OCI-LY3 (cell line): Measurements from ENCODE around the gene TADA3.

ENCODE experiments used
- H2AFZ ChIP-seq: fragments of 200-600, 300-600 bp; shearing (Covaris generic); 2 replicates; pipeline ENCODE4 v1.6.0; 2014; ENCODE audit warnings: antibody characterized with exemption, low read depth, low read length
- H3K27ac ChIP-seq: fragments of 200-600, 300-600 bp; sonication (generic); 2 replicates; pipeline ENCODE4 v1.5.1; 2014; ENCODE audit warnings: mild to moderate bottlenecking, low read length, moderate library complexity, mixed read lengths
- H3K27me3 ChIP-seq: fragments of 200-600, 300-600 bp; sonication (generic); 2 replicates; pipeline ENCODE4 v1.6.1; 2014; ENCODE audit warnings: low read depth, low read length, mixed read lengths
- H3K36me3 ChIP-seq: fragments of 200-600, 300-600 bp; sonication (generic); replicated peaks from 2 replicates; pipeline ENCODE3; 2014; ENCODE audit warnings: low read depth, low read length, mixed read lengths
- H3K4me1 ChIP-seq: fragments of 300-600, 200-600 bp; sonication (generic); 2 replicates; pipeline ENCODE4 v1.6.1; 2014; ENCODE audit warnings: low read length, mixed read lengths
- H3K4me2 ChIP-seq: fragments of 200-600, 300-600 bp; sonication (generic); 2 replicates; pipeline ENCODE4 v1.6.1; 2014; ENCODE audit warnings: low read length, mixed read lengths
- H3K4me3 ChIP-seq: fragments of 300-600, 200-600 bp; sonication (generic); 2 replicates; pipeline ENCODE4 v1.5.1; 2014; ENCODE audit warnings: antibody characterized with exemption, mild to moderate bottlenecking, low read length, moderate library complexity
- H3K79me2 ChIP-seq: fragments of 300-600, 200-600 bp; shearing (Covaris generic); 2 replicates; pipeline ENCODE4 v1.6.1; 2014; ENCODE audit warnings: mild to moderate bottlenecking, low read length, mixed read lengths
- H3K9ac ChIP-seq: fragments of 300-600, 200-600 bp; shearing (Covaris generic); 2 replicates; pipeline ENCODE4 v1.6.0; 2014; ENCODE audit warnings: mild to moderate bottlenecking, low read length, moderate library complexity
- H3K9me3 ChIP-seq: fragments of 200-600, 300-600 bp; shearing (Covaris generic); 2 replicates; pipeline ENCODE4 v1.6.1; 2014; ENCODE audit warnings: low read length, mixed read lengths; ENCODE audit not compliant: insufficient read depth
- H4K20me1 ChIP-seq: fragments of 200-600, 300-600 bp; sonication (generic); 2 replicates; pipeline ENCODE4 v1.6.1; 2016; ENCODE audit warnings: low read length, mixed read lengths; ENCODE audit not compliant: insufficient read depth
- EZH2phosphoT487 ChIP-seq: fragments of 200-600 bp; shearing (Covaris generic); IDR thresholded peaks from 2 replicates; pipeline ENCODE4 v1.6.1; 2018; ENCODE audit warnings: antibody characterized with exemption, mixed run types, low read depth
- TF ChIP-seq, protein P1 (sequence below): fragments of 200-600, 300-600 bp; sonication (generic); IDR thresholded peaks from 2 replicates; pipeline ENCODE4 v1.5.1; 2014; ENCODE audit warnings: antibody characterized with exemption, low read length, low read depth

TADA3 gene

DNA sequence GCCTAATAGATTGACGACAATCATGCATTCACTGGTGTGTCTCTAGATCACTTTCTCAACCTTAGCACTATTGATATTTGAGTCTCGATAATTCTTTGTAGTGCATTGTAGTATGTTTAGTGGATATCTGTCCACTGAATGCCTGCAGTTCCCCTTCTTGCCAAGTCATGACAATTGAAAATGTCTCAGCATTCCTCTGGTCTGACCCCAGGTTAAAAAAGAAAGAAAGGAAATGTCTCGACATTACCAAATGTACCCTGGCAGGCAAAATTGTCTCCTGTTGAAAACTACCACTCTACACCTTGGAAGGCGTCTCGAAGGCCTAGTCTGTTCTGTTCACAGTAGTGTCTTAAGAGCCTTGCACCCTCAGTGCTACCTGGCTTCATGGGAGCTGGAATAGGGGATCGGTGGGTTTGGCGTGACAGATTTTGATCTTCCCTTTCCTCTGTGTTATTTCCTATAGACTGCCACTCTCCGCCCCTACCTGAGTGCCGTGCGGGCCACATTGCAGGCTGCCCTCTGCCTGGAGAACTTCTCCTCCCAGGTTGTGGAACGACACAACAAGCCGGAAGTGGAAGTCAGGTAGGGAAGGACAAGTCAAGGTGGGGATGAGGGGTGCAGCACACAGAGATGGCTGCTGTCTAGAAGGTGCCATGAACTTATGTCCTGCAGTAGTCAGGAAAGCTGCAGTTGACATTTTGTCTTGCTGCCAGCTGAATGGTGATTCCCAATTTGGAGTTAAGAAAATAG is 5.1 kb upstream of the TADA3 start:
- Histone ChIP-seq H3K9ac (no peak overlapping the region), H3K27me3 (no peaks in the 10 kb centered on the region), H3K27ac (no peak overlapping the region), H3K9me3 (no peaks in the 10 kb centered on the region), H4K20me1 (peaks cover 13% of the 10 kb centered on the region), H3K36me3 (peaks cover 54% of the 10 kb centered on the region), H3K4me3 (no peak overlapping the region), H3K79me2 (peaks cover 55% of the 10 kb centered on the region), H3K4me1 (peaks cover 26% of the 10 kb centered on the region), H3K4me2 (no peak overlapping the region), H2AFZ (no peak overlapping the region)
- no peak for TF ChIP-seq EZH2phosphoT487
- TF ChIP-seq, protein P1, sequence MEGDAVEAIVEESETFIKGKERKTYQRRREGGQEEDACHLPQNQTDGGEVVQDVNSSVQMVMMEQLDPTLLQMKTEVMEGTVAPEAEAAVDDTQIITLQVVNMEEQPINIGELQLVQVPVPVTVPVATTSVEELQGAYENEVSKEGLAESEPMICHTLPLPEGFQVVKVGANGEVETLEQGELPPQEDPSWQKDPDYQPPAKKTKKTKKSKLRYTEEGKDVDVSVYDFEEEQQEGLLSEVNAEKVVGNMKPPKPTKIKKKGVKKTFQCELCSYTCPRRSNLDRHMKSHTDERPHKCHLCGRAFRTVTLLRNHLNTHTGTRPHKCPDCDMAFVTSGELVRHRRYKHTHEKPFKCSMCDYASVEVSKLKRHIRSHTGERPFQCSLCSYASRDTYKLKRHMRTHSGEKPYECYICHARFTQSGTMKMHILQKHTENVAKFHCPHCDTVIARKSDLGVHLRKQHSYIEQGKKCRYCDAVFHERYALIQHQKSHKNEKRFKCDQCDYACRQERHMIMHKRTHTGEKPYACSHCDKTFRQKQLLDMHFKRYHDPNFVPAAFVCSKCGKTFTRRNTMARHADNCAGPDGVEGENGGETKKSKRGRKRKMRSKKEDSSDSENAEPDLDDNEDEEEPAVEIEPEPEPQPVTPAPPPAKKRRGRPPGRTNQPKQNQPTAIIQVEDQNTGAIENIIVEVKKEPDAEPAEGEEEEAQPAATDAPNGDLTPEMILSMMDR, result no peak

- Histone ChIP-seq H3K9me3 (no peaks in the 10 kb centered on the region), H3K4me3 (peak overlapping the region; percentile 92), H2AFZ (no peak overlapping the region), H3K36me3 (peaks cover 49% of the 10 kb centered on the region), H3K79me2 (peaks cover 72% of the 10 kb centered on the region), H3K9ac (peak overlapping the region; percentile 69), H4K20me1 (peaks cover 13% of the 10 kb centered on the region), H3K4me1 (peaks cover 35% of the 10 kb centered on the region), H3K4me2 (peak overlapping the region; percentile 99), H3K27ac (peak overlapping the region; percentile 99), H3K27me3 (no peaks in the 10 kb centered on the region)
- no peak for TF ChIP-seq EZH2phosphoT487
- TF ChIP-seq, protein P1, result no peak
These were observed 2.9 kb upstream of the TADA3 start for GRCh38 chr3:9795207-9795606.

DNA sequence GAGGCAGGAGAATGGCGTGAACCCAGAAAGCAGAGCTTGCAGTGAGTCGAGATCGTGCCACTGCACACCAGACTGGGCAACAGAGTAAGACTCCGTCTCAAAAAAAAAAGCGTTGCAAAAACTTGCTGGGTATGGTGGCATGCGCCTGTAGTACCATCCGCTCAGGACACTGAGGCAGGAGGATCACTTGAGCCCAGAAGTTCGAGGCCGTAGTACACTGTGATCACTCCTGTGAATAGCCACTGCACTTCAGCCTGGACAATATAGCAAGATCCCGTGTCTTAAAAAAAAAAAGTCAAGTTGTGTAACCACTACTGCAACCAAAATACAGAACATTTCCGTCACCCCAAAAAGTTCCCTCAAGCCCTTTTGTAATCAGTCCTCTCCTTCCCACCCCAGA is 2.1 kb upstream of the TADA3 start:
- H3K9ac ChIP-seq, result peak overlapping the region; percentile 69
- H2AFZ ChIP-seq, result no peak overlapping the region
- H3K4me3 ChIP-seq, result peak overlapping the region; percentile 92
- no peaks in the 10 kb centered on the region for H3K27me3 ChIP-seq
- H3K36me3 ChIP-seq, result peaks cover 50% of the 10 kb centered on the region
- TF ChIP-seq, protein P1, result no peak
- TF ChIP-seq EZH2phosphoT487, result no peak
- H3K27ac ChIP-seq, result peak overlapping the region; percentile 99
- peaks cover 13% of the 10 kb centered on the region for H4K20me1 ChIP-seq
- H3K4me1 ChIP-seq, result peaks cover 35% of the 10 kb centered on the region
- H3K4me2 ChIP-seq, result peak overlapping the region; percentile 99
- H3K9me3 ChIP-seq, result no peaks in the 10 kb centered on the region
- H3K79me2 ChIP-seq, result peaks cover 72% of the 10 kb centered on the region

DNA sequence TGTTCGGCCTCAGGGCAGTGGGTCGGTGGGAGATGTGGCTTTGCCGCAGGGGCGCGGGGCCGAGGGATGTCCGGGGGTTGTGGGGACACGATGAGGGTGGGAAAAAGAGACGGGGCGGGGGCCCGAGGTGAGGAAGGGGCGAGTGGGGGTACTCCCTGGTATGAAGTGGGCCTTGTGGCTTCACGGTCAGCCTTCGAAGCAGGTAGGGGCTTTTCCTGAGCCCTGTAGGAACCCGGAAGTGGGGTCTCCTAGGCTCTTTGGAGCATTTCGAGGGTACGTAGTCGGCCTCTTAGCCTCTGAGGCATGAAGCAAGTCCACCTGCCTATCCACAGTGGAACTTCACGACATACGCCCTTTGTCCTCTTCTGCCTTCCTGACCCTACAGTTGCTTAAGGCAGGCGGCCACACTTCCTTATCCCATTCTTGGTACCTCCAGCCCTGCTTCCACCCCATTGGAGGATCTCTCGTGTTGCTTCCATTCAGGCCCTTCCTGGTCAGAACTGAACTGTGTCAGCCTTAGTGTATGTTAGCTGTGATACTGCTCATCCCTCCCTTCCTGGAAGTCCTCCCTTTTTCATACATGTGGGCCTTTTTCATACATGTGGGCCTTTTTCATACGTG is 998 bp upstream of the TADA3 start:
- Histone ChIP-seq H3K27ac (peak overlapping the region; percentile 99), H3K27me3 (no peaks in the 10 kb centered on the region), H3K9me3 (no peaks in the 10 kb centered on the region), H3K9ac (peak overlapping the region; percentile 97), H3K79me2 (peaks cover 70% of the 10 kb centered on the region), H3K4me1 (peaks cover 35% of the 10 kb centered on the region), H3K36me3 (peaks cover 48% of the 10 kb centered on the region), H3K4me3 (peak overlapping the region; percentile 92), H4K20me1 (peaks cover 13% of the 10 kb centered on the region), H2AFZ (no peak overlapping the region), H3K4me2 (peak overlapping the region; percentile 99)
- TF ChIP-seq, protein P1, result no peak
- no peak for TF ChIP-seq EZH2phosphoT487
